ENCODE data around the gene HTRA3.

The HTRA3 gene

GRCh38 chr4:8285143-8285975 is 15.8 kb downstream of the HTRA3 start:
- in situ Hi-C loops (cut with HindIII; ENCODE audit: low pct_ligation_motif_present, low pct_unique_long_range_greater_than_20kb, low sequenced_read_pairs) = no loop called here
- DNase-seq = no peak

- in situ Hi-C loops (cut with HindIII; ENCODE audit: low pct_ligation_motif_present, low pct_unique_long_range_greater_than_20kb, low sequenced_read_pairs) = no loop called here
- DNase-seq = no peak
Observed at GRCh38 chr4:8285976-8286718, 16.6 kb downstream of the HTRA3 start.

GRCh38 chr4:8286719-8287342 is 17.3 kb downstream of the HTRA3 start:
- no peak for DNase-seq
- in situ Hi-C loops (cut with HindIII; ENCODE audit: low pct_ligation_motif_present, low pct_unique_long_range_greater_than_20kb, low sequenced_read_pairs) = no loop called here

- no peak for DNase-seq
- in situ Hi-C loops (cut with HindIII; ENCODE audit: low pct_ligation_motif_present, low pct_unique_long_range_greater_than_20kb, low sequenced_read_pairs) = no loop called here
Observed at GRCh38 chr4:8287343-8288280, 18.1 kb downstream of the HTRA3 start.

GRCh38 chr4:8289151-8289750 is 19.7 kb downstream of the HTRA3 start:
- in situ Hi-C loops (cut with HindIII; ENCODE audit: low pct_ligation_motif_present, low pct_unique_long_range_greater_than_20kb, low sequenced_read_pairs) = no loop called here
- DNase-seq = no peak

GRCh38 chr4:8289956-8290700 is 20.6 kb downstream of the HTRA3 start:
- in situ Hi-C loops (cut with HindIII; ENCODE audit: low pct_ligation_motif_present, low pct_unique_long_range_greater_than_20kb, low sequenced_read_pairs) = no loop called here
- DNase-seq = no peak

- in situ Hi-C loops (cut with HindIII; ENCODE audit: low pct_ligation_motif_present, low pct_unique_long_range_greater_than_20kb, low sequenced_read_pairs) = no loop called here
- no peak for DNase-seq
Observed at GRCh38 chr4:8290701-8290970, 21.1 kb downstream of the HTRA3 start.

GRCh38 chr4:8291036-8291682 is 21.6 kb downstream of the HTRA3 start:
- in situ Hi-C loops (cut with HindIII; ENCODE audit: low pct_ligation_motif_present, low pct_unique_long_range_greater_than_20kb, low sequenced_read_pairs) = no loop called here

GRCh38 chr4:8291701-8292477 is 22.3 kb downstream of the HTRA3 start:
- DNase-seq = no peak
- in situ Hi-C loops (cut with HindIII; ENCODE audit: low pct_ligation_motif_present, low pct_unique_long_range_greater_than_20kb, low sequenced_read_pairs) = no loop called here

More at GRCh38 chr4:8291036-8291682, 21.6 kb downstream of the HTRA3 start:
- DNase-seq = no peak

GRCh38 chr4:8292478-8293107 is 23.0 kb downstream of the HTRA3 start:
- in situ Hi-C loops (cut with HindIII; ENCODE audit: low pct_ligation_motif_present, low pct_unique_long_range_greater_than_20kb, low sequenced_read_pairs) = no loop called here
- DNase-seq = no peak

GRCh38 chr4:8293131-8293975 is 23.8 kb downstream of the HTRA3 start:
- no peak for DNase-seq
- in situ Hi-C loops (cut with HindIII; ENCODE audit: low pct_ligation_motif_present, low pct_unique_long_range_greater_than_20kb, low sequenced_read_pairs) = no loop called here

- in situ Hi-C loops (cut with HindIII; ENCODE audit: low pct_ligation_motif_present, low pct_unique_long_range_greater_than_20kb, low sequenced_read_pairs) = no loop called here
- DNase-seq = no peak
Observed at GRCh38 chr4:8294036-8294435, 24.5 kb downstream of the HTRA3 start.

- no peak for DNase-seq
- in situ Hi-C loops (cut with HindIII; ENCODE audit: low pct_ligation_motif_present, low pct_unique_long_range_greater_than_20kb, low sequenced_read_pairs) = no loop called here
Observed at GRCh38 chr4:8294775-8295174, 25.2 kb downstream of the HTRA3 start.

- no peak for DNase-seq
- in situ Hi-C loops (cut with HindIII; ENCODE audit: low pct_ligation_motif_present, low pct_unique_long_range_greater_than_20kb, low sequenced_read_pairs) = no loop called here
Observed at GRCh38 chr4:8295471-8295870, 25.9 kb downstream of the HTRA3 start.

GRCh38 chr4:8296491-8296890 is 26.9 kb downstream of the HTRA3 start:
- in situ Hi-C loops (cut with HindIII; ENCODE audit: low pct_ligation_motif_present, low pct_unique_long_range_greater_than_20kb, low sequenced_read_pairs) = no loop called here
- no peak for DNase-seq
